Activated naive CD8-positive, alpha-beta T cell treated with anti-CD3 and anti-CD28 coated beads, Interleukin-2, amount 50 U/mL, for 24 hours (primary cell): ENCODE results near the gene MMP2.

Source experiments
- ATAC-seq: fragments of 150-1000 bp; cut with Tn5 transposase; one replicate; pipeline ENCODE4 v1.10.0; 2021
- DNase-seq: peaks from one replicate; pipeline ENCODE4 v3.0.0; 2021
- H3K27ac Mint-ChIP-seq: one replicate; pipeline ENCODE4 v1.8.0; 2021; ENCODE audit warnings: mild to moderate bottlenecking, mixed read lengths
- H3K27me3 Mint-ChIP-seq: one replicate; pipeline ENCODE4 v1.8.0; 2021; ENCODE audit warnings: mixed read lengths
- H3K36me3 Mint-ChIP-seq: one replicate; pipeline ENCODE4 v1.8.0; 2021; ENCODE audit warnings: low read depth, mixed read lengths
- H3K4me1 Mint-ChIP-seq: one replicate; pipeline ENCODE4 v1.8.0; 2021; ENCODE audit warnings: mixed read lengths
- H3K4me3 Mint-ChIP-seq: one replicate; pipeline ENCODE4 v1.8.0; 2021; ENCODE audit warnings: mild to moderate bottlenecking, moderate library complexity, mixed read lengths
- H3K9me3 Mint-ChIP-seq: one replicate; pipeline ENCODE4 v1.8.0; 2021; ENCODE audit warnings: mixed read lengths

The MMP2 gene

DNA sequence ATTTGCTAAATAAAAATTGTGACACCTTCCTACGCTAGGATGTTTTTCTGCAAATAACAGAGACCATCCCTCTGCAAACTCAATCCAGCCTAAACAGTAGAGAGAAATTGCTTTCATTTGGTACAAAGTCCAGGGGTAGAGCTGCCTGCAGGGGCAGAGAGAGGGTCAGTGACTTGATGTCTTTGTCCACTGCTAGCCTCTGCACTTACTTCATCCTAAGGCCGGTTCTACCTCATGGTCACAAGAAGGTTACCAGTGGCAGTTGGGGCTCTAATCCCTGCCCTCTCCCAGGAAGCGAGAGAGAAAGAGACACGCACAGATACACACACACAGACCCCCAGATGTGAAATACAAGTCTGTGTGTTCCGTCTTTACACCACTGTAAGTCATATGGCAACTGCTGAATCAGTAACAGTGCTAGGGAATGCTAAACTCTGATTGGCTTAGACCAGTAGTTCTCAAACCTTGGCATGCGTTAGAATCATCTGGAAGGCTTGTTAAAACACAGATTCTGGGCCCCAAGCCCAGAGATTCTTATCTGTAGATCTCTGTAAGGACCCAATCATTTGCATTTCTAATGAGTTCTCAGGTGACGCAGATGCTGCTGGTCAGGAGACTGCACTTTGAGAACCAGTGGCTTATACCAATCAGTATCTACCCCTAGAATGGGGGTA is 16.8 kb downstream of the MMP2 start:
- ATAC-seq (no peak), DNase-seq (no peak)
- H3K36me3 Mint-ChIP-seq: no peaks in the 10 kb centered on the region
- peaks cover 6% of the 10 kb centered on the region for H3K27me3 Mint-ChIP-seq
- no peaks in the 10 kb centered on the region for H3K9me3 Mint-ChIP-seq
- H3K4me3 Mint-ChIP-seq: no peak overlapping the region
- H3K4me1 Mint-ChIP-seq: peaks cover 14% of the 10 kb centered on the region
- H3K27ac Mint-ChIP-seq: no peak overlapping the region

DNA sequence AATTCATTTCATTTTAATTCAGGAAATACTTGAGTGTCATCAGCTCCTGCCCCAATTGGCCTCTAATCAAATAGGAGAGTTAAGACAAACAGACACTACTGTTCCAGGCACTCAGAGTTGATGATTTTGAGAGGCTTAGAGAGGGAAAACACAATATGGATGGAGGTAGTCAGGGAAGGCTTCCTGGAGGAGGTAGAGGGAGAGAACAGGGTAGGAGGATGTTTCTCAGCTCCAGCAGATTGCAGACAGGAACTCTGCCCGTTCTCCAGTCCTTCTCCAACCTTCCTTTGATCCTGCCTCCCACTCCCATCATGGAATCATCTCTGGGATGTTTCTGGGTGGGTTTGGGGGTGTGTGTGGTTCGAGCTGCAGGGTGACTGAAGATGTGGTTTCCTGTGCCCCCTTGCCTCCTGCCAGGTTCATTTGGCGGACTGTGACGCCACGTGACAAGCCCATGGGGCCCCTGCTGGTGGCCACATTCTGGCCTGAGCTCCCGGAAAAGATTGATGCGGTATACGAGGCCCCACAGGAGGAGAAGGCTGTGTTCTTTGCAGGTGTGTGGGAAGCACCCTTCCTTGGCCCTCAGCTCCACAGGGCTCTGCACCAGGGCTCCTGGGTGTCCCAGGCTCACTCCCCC is 17.6 kb downstream of the MMP2 start:
- no peaks in the 10 kb centered on the region for H3K36me3 Mint-ChIP-seq
- no peaks in the 10 kb centered on the region for H3K9me3 Mint-ChIP-seq
- H3K4me3 Mint-ChIP-seq: no peak overlapping the region
- H3K4me1 Mint-ChIP-seq: peaks cover 14% of the 10 kb centered on the region
- peaks cover 6% of the 10 kb centered on the region for H3K27me3 Mint-ChIP-seq
- ATAC-seq (no peak), DNase-seq (no peak)
- H3K27ac Mint-ChIP-seq: no peak overlapping the region

DNA sequence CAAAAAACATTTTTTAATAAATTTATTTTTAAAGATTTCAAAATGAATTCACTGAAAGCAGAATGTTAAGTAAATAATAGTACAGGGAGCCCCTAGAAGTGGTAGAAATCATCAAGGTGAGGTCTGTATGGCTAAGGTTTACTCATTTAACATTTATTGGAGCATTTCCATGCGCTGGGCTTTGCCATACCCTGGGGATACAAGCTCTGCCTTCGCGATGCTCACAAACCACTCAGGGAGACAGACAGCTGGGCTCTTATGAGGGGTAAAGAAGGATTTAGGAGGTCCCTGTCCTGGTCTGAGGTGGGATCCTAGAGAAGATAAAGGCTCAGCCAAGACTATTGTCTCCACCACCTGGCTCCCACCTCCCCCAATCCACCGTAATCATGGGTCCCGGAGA is 18.6 kb downstream of the MMP2 start:
- Mint-ChIP-seq H3K27ac (no peak overlapping the region), H3K4me3 (no peak overlapping the region), H3K27me3 (peaks cover 6% of the 10 kb centered on the region), H3K36me3 (no peaks in the 10 kb centered on the region), H3K4me1 (peaks cover 14% of the 10 kb centered on the region), H3K9me3 (no peaks in the 10 kb centered on the region)
- no peak for DNase-seq
- no peak for ATAC-seq

GRCh38 chr16:55498101-55498500 is 19.1 kb downstream of the MMP2 start:
- Mint-ChIP-seq H3K27me3 (peaks cover 6% of the 10 kb centered on the region), H3K4me1 (peaks cover 14% of the 10 kb centered on the region), H3K9me3 (no peaks in the 10 kb centered on the region), H3K4me3 (no peak overlapping the region), H3K27ac (no peak overlapping the region), H3K36me3 (no peaks in the 10 kb centered on the region)
- ATAC-seq: no peak
- no peak for DNase-seq

GRCh38 chr16:55499281-55499680 is 20.3 kb downstream of the MMP2 start:
- peaks cover 6% of the 10 kb centered on the region for H3K27me3 Mint-ChIP-seq

DNA sequence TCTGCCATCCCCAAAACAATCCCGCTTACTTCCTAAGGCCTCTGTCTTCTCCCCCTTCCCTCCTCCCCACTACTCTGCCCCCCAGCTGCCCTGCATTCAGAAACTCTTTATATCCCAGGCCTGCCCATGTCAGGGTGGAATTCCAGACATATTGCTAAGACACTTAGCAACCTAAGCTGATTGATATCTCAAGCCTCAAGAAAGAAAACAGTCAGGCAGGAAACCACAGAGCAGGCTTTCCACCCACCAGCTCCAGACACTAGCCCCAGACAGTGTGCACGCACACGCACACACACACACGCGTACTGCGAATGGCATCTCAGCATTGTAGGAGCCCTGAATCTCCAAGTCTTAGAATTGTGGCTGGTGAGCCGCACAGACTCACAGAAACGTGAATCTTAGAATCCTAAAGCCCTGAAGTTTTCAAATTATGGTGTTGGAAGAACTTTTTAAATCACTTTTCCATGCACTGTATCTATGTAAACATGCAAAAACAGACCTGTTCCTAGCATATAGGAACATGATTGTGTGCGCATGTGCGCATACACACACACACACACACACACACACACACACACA is 21.0 kb downstream of the MMP2 start:
- no peak for DNase-seq
- Mint-ChIP-seq H3K36me3 (no peaks in the 10 kb centered on the region), H3K4me1 (peaks cover 14% of the 10 kb centered on the region), H3K27me3 (peaks cover 6% of the 10 kb centered on the region), H3K27ac (no peak overlapping the region), H3K9me3 (no peaks in the 10 kb centered on the region), H3K4me3 (no peak overlapping the region)
- peak; percentile 55 for ATAC-seq

More at GRCh38 chr16:55499281-55499680, 20.3 kb downstream of the MMP2 start:
- H3K36me3 Mint-ChIP-seq: no peaks in the 10 kb centered on the region
- peaks cover 14% of the 10 kb centered on the region for H3K4me1 Mint-ChIP-seq
- no peak overlapping the region for H3K4me3 Mint-ChIP-seq
- no peak for ATAC-seq
- no peak for DNase-seq
- no peaks in the 10 kb centered on the region for H3K9me3 Mint-ChIP-seq
- H3K27ac Mint-ChIP-seq: no peak overlapping the region

DNA sequence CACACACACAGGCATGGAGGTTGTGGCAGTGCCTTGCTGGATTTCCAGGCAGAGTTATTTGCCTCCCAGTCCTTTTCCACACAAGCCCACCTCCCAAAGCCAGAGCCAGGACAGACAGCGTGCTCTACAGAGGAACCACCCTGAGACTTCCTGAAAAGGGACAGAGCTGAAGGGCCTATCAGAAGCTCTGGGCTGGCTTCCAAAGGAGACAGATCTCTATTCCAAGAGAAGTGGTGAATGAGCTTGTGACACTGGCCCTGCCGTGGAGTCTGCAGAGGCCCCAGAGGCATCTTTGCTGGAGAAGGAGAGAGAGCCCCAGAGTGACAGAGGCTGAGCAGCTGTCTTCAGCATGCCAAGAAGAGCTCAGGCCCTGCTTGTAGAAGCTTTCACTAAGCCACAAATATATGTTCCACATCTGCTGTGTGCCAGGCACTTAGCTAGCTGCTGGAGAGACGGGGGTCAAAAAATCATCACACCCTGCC is 21.6 kb downstream of the MMP2 start:
- Mint-ChIP-seq H3K27me3 (peaks cover 6% of the 10 kb centered on the region), H3K4me3 (no peak overlapping the region), H3K9me3 (no peaks in the 10 kb centered on the region), H3K36me3 (no peaks in the 10 kb centered on the region), H3K4me1 (peaks cover 14% of the 10 kb centered on the region), H3K27ac (no peak overlapping the region)
- DNase-seq: no peak
- no peak for ATAC-seq

- no peak for DNase-seq
- Mint-ChIP-seq H3K4me1 (peaks cover 14% of the 10 kb centered on the region), H3K27me3 (peaks cover 6% of the 10 kb centered on the region), H3K4me3 (no peak overlapping the region), H3K36me3 (no peaks in the 10 kb centered on the region), H3K27ac (no peak overlapping the region), H3K9me3 (no peaks in the 10 kb centered on the region)
- no peak for ATAC-seq
Measured at GRCh38 chr16:55501549-55502322, 22.7 kb downstream of the MMP2 start.

DNA sequence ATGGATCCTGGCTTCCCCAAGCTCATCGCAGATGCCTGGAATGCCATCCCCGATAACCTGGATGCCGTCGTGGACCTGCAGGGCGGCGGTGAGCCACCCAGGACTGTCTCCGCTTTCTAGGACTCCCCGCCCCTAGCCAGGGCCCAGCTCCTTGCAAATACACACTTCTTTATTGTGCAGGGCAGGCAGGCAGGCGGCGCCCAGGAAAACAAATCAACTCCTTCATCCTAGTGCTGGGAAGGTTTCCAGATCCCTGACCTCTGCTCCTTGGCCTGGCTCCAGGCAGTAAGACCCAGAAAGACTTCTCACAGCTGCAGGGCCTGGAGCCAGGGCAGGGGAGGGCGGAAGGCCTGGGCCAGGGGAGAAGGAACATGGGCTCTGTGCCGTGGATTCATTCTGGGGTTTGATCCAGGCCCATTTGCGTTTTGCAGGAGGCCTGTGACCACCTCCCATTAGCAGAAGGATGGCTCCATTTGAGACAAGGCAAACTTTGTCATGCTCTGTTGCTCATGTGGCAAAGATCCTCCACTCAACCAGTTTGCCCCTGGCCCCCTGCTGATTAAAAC is 23.9 kb downstream of the MMP2 start:
- Mint-ChIP-seq H3K4me1 (peaks cover 11% of the 10 kb centered on the region), H3K36me3 (no peaks in the 10 kb centered on the region), H3K27ac (no peak overlapping the region), H3K9me3 (no peaks in the 10 kb centered on the region), H3K27me3 (peaks cover 6% of the 10 kb centered on the region), H3K4me3 (no peak overlapping the region)
- ATAC-seq (no peak), DNase-seq (no peak)

- no peak overlapping the region for H3K27ac Mint-ChIP-seq
- no peak for ATAC-seq
- H3K27me3 Mint-ChIP-seq: peaks cover 15% of the 10 kb centered on the region
- DNase-seq: no peak
- H3K9me3 Mint-ChIP-seq: no peaks in the 10 kb centered on the region
- no peaks in the 10 kb centered on the region for H3K36me3 Mint-ChIP-seq
- H3K4me1 Mint-ChIP-seq: peaks cover 13% of the 10 kb centered on the region
- H3K4me3 Mint-ChIP-seq: no peak overlapping the region
Measured at GRCh38 chr16:55503726-55504550, 24.9 kb downstream of the MMP2 start.

DNA sequence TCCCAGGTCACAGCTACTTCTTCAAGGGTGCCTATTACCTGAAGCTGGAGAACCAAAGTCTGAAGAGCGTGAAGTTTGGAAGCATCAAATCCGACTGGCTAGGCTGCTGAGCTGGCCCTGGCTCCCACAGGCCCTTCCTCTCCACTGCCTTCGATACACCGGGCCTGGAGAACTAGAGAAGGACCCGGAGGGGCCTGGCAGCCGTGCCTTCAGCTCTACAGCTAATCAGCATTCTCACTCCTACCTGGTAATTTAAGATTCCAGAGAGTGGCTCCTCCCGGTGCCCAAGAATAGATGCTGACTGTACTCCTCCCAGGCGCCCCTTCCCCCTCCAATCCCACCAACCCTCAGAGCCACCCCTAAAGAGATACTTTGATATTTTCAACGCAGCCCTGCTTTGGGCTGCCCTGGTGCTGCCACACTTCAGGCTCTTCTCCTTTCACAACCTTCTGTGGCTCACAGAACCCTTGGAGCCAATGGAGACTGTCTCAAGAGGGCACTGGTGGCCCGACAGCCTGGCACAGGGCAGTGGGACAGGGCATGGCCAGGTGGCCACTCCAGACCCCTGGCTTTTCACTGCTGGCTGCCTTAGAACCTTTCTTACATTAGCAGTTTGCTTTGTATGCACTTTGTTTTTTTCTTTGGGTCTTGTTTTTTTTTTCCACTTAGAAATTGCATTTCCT is 26.5 kb downstream of the MMP2 start:
- H3K4me3 Mint-ChIP-seq: no peak overlapping the region
- no peaks in the 10 kb centered on the region for H3K36me3 Mint-ChIP-seq
- no peak for ATAC-seq
- peaks cover 6% of the 10 kb centered on the region for H3K4me1 Mint-ChIP-seq
- DNase-seq: no peak
- peaks cover 26% of the 10 kb centered on the region for H3K27me3 Mint-ChIP-seq
- no peaks in the 10 kb centered on the region for H3K9me3 Mint-ChIP-seq
- H3K27ac Mint-ChIP-seq: no peak overlapping the region

GRCh38 chr16:55506083-55506482 is 27.1 kb downstream of the MMP2 start:
- Mint-ChIP-seq H3K9me3 (no peaks in the 10 kb centered on the region), H3K27me3 (peaks cover 27% of the 10 kb centered on the region), H3K27ac (no peak overlapping the region), H3K4me3 (no peak overlapping the region), H3K36me3 (no peaks in the 10 kb centered on the region), H3K4me1 (peaks cover 6% of the 10 kb centered on the region)
- ATAC-seq: no peak
- DNase-seq: no peak

GRCh38 chr16:55506708-55507107 is 27.7 kb downstream of the MMP2 start:
- H3K27me3 Mint-ChIP-seq: peaks cover 27% of the 10 kb centered on the region
- no peak for DNase-seq
- ATAC-seq: no peak
- H3K27ac Mint-ChIP-seq: no peak overlapping the region
- H3K36me3 Mint-ChIP-seq: no peaks in the 10 kb centered on the region
- no peaks in the 10 kb centered on the region for H3K9me3 Mint-ChIP-seq
- H3K4me3 Mint-ChIP-seq: no peak overlapping the region
- H3K4me1 Mint-ChIP-seq: peaks cover 6% of the 10 kb centered on the region
